ENCODE measurements around the gene SLCO2A1.

The SLCO2A1 gene

DNA sequence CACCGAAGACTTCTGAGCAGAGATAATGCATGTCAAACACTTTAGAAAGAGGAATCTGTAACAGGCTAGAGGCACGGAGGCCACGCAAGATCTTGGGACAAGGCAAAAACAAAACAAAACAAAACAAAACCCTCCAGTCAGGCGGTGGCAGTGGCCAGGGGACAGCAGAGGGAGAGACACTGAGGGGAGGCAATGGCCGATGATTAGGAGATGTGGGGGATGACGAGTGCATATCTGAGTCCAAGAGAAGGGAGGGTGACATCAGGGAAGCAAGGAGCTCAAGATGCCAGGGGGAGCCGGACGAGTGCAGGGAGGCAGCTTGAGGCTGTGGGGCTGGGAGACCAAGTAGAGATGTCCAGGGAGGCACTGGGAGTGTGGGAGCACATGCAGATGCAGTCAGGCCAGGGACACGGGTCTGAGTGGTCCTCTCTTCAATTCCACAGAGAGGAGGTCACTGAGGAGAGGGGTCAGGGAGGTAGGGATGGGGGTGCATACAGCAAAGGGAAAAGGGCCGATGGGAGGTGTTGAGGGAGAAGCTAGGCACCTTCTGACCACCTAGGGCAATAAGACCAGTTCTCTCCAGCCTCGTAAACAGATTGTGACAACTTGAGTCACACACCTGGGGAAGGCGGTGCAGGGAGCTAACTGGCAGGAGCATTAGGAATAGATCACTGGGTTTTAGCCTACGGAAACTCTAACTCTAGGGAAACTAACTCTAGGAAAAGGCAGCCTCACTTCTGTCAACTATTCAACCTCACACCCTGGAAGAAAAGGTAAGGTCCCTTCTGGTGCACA is 29.6 kb downstream of the SLCO2A1 start:
- no peak for DNase-seq (ENCODE audit: low spot score)

DNA sequence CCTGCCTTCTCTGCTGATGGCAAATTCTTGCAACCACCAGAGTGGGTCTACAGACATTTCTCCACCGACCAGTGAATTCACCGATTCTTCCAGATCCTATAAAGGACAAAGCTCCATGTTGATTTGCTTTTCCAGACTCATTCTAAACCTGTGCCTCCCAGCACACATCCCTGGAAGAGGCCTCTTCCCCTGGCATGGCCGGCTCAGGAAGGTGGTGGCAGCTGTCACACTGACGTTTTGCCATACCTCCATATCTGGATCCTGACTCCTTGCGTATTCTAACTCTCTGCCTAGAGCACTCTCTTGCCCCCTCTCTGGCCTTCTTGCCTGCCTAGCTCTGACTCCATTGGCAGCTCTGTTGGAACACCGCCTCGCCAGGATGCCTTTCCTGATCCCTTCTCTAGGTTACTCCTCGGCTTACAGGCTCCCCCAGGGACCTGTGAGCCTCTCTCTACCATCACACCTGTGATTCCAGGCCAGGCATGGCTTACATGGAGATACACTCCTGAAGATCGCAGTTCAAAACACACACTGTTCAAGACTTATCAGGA is 31.0 kb downstream of the SLCO2A1 start:
- DNase-seq (ENCODE audit: low spot score) = no peak

- no peak for DNase-seq (ENCODE audit: low spot score)
These were observed 31.7 kb downstream of the SLCO2A1 start for GRCh38 chr3:133997871-133998635.

DNA sequence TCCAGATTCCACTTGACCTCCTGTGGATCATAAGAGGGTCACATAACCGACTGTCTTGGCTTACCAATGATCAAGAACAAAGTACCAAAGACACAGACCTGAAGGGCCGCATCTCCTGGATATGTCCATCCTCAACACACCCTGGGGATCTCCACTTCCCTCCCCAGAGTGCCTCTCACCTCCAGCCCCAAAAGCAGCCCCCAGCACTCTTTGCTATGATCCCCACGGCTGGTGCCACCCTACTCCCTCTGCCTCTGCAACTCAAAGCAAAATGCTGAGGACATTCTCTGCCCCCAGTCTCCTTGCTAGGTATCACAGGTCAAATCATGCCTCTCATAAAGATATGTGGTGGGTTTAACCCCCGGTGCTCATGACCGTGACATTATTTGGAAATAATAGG is 32.7 kb downstream of the SLCO2A1 start:
- DNase-seq (ENCODE audit: low spot score) = no peak

DNA sequence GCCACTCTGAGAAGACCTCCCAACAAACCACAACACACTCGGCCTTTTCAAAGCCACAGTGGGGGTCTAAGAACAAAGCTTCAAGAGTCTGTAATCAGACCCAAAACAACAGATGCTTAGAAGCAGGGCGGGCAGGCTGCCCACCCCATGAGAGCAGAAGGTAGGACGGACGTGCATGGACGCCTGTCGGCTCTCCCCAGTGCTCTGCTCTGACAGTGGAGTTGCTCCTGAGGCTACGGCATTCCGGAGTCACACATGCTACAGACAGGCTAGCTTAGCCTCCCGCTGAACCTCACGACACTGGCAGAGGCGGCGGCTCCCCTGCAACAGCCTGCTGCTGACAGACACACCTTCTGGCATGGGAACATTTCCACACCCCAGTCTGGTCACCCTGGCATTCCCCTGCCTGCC is 33.5 kb downstream of the SLCO2A1 start:
- no peak for DNase-seq (ENCODE audit: low spot score)

GRCh38 chr3:133995264-133995663 is 34.5 kb downstream of the SLCO2A1 start:
- DNase-seq (ENCODE audit: low spot score) = no peak

DNA sequence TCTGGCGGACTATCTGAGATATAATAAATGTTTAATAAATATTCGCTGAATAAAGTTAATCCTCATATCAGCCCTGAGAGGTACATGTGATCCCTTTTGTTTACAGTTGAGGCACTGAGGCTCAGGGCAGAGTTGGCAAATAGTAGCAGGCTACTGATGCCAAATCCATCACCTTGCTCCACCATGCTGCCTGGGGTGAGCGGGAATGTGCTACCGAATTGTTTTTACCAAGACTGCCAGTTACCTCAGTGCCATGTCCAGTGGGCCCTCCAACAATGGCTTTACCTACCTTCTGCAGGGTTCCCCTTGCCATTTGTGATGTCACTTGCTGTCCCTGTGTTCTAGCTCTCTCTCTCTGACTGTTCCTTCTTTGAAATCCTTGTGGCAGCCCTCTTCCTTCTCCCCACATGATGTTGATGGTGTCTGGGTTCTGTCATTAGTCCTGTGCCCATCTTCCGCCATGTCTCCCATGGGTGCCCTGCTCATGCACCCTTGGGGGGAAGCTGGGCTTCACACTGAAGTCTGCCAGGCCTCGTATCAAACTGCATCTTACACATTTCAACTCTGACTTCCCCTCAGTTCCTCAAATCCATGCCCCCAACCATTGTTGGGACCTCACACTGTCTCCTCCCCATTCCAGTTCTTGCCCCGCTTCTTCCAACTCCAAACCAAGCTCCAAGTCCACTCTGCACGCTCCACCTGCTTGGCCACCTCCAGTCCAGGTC is 35.4 kb downstream of the SLCO2A1 start:
- DNase-seq (ENCODE audit: low spot score) = no peak

DNA sequence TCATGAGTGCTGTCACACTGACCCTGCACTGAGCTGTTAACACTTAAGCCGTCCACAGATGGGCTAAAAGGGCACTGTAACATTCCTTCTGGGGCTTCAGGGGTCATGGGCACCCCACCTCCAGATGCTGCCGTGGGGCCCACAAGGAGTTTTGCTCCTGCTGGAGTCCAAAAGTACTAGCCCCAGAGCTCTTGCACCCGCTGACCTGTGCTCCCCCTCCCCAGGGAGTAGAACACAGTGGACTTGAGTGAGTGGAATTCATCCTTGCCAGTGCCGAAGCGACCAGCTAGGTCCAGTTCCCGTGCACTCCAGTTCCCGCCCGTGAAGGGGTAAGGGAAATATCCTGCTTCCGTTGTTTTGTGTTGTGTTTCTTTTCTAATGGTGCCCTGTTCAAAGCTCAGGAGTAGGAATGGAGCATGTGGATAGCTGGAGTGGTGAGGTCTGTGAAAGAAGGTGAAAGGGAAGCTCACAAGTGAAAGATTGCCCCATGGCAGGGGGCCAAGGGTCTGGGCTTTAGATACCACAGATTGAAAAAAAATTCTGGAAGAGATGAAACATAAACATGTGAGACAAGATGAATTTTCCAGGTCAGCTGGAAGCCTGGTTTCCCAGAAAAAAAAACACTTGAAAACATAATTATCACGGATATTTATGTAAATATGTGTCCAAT is 36.6 kb downstream of the SLCO2A1 start:
- no peak for DNase-seq (ENCODE audit: low spot score)

GRCh38 chr3:133992381-133992780 is 37.3 kb downstream of the SLCO2A1 start:
- DNase-seq (ENCODE audit: low spot score) = no peak

- no peak for DNase-seq (ENCODE audit: low spot score)
These were observed 38.1 kb downstream of the SLCO2A1 start for GRCh38 chr3:133991637-133992036.

DNA sequence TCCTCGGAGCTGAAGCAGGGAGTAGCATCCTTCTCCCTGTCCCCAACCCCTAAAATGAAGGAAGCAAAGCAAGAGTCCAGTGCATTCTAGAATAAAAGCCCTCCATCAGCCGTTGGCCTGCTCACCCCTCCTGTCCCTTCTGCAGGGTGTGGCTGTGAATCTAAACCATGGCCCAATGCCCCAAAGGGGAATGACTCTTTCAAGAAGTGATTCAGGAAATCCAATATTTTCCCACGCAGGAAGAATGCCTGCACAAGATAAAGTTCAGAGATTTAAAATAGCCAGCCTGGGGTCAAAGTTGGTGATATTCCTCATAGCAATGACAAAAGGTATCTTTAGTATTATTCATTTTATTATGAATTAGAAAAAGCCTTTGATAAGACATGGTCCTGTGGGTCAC is 38.5 kb downstream of the SLCO2A1 start:
- no peak for DNase-seq (ENCODE audit: low spot score)

DNA sequence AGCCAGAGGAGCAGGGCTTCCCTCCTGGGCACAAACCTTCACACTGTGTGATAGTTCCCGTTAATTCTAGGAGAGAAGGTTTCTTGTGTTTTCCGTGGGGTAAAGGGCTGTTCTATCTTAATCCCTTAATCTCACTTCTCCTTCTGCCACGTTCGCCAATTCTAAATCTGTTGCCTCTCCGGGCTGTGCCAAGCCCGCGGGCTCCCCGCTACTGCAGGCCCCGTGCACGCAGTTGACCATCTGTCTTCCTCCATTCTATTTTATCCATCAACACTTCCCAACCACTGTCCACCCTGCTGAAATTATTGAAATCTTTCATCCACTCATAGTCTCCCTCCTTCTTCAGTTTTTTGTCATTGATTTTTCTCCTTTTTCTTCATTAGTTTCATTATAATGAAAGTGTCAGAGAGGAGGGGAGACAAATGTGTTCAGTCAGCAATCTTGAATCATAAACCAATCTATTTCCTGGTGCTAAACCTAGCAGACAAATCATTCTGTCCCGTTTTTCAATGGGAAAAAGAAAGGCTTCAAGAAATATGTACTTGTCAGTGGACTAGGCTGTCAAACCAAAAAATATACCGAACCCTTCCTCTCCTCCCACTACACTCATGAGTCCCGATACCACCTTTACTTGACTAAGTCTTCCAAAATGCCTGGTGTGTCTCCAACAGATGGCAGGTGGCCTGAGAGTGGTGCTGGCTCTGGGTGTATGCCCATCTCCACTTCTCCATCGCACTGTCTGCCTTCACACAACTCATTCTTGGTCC is 39.6 kb downstream of the SLCO2A1 start:
- DNase-seq (ENCODE audit: low spot score) = no peak

DNA sequence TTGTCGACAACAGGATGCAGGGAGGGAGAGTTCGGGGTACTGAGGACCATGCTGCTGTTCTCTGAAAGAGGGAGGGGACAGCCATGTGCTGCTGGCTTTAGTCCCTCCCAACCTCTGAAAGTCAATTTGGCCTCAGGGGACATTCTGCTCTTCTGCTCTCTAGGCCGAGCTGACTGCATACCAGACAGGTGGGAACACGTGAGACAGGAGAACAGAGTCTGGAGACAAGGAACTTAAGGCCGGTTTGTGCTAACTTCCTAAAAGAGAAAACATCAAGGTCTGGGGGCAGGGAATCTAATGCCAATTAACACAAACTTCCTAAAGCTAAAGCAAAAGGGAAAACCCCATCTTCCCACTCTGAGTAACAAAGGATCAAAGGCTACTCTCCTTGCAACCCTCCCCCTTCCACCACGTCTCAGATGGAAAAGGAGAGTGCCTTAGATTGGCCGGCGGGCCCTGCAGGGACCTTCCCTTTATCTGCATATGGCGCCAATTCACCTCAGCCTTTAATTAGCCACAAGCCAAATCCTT is 41.0 kb downstream of the SLCO2A1 start:
- DNase-seq (ENCODE audit: low spot score) = no peak

- no peak for DNase-seq (ENCODE audit: low spot score)
These were observed 41.7 kb downstream of the SLCO2A1 start for GRCh38 chr3:133987948-133988484.

DNA sequence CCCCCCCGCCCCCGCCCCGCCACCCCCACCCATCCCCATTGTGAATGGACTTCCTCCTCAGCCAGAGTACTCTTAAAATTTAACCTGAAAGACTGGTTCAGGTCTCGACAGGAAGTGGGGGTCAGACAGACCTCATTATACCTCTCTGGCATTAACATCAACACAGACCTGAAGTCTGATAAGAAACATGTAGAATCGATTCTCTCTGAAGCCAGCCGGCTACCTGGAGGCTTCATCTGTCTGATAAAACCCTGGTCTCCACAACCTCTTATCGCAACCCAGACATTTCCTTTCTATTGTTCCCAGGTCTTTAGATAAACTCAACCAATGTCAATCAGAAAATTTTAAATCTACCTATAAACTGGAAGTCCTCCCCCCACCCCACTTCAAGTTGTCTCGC is 42.6 kb downstream of the SLCO2A1 start:
- DNase-seq (ENCODE audit: low spot score) = no peak

- DNase-seq (ENCODE audit: low spot score) = no peak
These were observed 43.4 kb downstream of the SLCO2A1 start for GRCh38 chr3:133986311-133986710.

DNA sequence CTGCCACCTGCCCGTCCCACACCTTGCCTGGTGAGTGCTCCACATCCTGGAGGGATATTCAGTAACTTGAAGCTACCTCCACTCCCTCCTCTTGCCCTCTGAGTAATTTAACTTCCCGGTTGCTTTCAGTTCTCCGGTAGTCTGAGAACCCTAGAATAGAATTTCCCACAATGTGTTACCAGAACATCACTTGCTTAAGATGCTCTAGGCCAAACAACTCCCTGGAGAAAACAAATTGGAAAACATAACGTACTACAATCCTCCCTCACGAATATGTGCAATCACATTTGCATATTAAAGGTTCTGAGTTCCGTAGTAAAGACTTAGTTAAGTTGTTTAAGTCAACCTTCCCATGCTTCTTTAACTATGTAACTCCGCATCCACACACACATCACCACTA is 44.8 kb downstream of the SLCO2A1 start:
- no peak for DNase-seq (ENCODE audit: low spot score)

DNA sequence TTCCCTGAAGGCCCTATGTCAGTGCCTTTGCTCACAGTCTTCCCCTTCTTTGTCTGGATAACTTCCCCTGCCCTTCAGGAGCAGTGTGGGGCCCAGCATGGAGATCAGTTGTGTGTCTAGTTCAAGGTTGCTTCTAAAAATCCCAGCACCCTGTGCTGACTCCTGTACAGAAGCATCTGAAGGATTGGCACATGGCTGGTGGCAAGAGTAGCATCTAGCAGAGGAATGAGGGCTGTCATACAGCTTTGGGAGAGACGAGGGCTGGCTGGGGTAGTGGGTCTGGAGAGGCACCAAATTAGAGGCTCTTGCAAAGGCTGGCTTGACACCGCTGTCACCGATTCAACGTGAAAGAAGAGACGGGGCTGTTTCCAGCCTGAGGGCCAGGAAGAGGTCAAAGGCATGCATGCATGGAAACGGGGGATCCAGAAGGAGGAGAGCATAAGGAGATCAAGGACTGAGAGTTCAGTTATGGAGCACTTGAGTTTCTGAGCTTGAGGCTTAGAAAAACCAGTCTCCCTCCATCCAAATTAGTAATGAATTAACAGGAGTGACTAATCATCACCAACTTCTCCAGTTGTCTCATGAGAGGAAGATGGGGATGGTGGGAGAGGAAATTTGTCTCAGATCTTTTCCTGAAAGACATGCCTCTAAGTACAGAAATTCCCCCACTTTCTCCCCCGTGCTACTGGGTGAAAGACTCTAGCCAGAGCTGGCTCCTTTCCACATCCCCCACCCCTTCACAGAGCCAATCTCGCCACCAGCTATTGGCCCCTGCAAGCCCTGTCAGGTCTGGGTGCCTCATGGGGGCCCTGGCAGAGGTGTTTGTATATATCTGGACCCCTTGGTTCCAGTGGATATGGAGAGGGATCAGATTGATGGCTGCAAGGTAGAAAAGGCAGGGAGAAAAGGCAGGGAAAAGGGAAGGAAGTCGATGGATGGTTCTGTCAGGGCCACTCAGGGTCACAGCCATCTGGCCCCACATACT is 45.9 kb downstream of the SLCO2A1 start:
- DNase-seq (ENCODE audit: low spot score) = no peak

- no peak for DNase-seq (ENCODE audit: low spot score)
These were observed 46.6 kb downstream of the SLCO2A1 start for GRCh38 chr3:133983126-133983525.
